CD4-positive, alpha-beta T cell treated with Interleukin-10 for 1 hour (primary cell): Measurements from ENCODE around the gene ADAT3.
"Not testable (repeated sequence)": the region's sequence is repeated elsewhere in the genome, so short reads cannot be mapped to it uniquely, and the experiment has no call there.

ENCODE experiments used
- DNase-seq: peaks from one replicate; pipeline ENCODE4 v3.0.0-alpha.2; 2020

ADAT3 gene

DNA sequence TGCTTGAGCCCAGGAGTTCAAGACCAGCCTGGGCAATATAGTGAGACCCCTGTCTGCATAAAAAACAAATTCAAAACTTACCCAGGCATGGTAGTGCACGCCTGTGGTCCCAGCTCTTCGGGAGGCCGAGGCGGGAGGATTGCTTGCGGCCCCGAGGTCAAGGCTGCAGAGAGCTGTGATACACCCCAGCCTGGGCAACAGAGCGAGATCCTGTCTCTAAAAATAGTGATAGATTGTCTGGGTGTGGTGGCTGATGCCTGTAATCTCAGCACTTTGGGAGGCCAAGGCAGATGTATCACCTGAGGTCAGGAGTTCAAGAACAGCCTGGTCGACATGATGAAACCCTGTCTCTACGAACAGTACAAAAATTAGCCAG, 37.9 kb upstream of the ADAT3 start:
- DNase-seq: no peak

DNA sequence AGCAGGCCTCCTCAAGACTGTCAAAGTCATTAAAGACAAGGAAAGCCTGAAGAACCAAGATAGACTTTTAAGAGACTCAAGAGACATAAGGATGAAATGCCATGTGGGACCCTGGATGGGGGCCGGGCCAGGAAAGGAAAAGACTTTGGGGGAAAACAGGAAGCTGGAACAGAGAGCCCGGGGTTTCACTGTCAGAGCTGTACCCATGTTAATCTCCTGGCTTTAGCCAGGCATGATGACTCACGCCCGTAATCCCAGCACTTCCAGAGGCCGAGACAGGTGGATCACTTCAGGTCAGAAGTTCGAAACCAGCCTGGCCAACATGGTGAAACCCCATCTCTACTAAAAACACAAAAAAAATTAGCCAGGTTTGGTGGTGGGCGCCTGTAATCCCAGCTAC, 36.2 kb upstream of the ADAT3 start:
- DNase-seq: no peak

DNA sequence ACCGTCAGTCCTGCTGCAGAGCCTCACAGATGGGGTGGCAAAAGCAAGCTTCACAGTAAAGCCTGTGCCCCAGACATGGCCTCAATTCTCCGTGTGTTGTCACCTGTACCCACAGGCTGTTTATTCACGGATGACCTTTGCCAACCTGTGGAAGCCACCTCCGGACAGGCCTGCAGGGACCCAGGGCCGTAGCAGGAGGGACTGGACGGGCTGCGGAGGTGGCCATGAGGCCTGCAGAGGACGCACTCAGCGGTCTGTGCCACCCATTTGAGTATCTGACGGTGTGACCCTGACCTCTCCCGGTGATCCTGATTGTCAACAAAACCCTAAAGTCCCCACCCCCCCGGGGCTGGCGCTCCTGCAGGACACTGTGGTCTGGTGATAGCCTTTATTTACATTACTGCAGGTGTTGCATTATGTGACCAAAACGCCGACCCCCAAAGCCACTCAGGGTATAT, 34.0 kb upstream of the ADAT3 start:
- DNase-seq: no peak

DNA sequence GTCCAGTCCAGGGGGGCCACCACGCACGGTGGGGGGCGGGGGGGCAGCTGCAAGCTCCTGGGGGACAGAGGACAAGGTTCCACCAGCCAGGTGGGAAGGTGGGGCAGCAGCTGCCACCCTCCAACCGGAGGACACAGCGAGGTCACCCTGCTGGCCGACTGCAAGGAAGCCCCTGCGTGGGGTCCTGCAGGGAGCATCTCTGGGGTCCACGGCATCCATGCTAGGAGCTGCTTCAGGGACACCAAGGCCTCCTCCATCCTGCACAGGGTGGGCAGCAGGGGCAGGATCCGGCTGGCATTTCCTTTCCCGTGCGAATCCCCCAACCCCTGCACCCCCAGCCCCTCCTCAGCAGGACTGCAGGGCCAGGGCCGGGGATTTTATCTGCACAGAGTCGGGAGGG, 33.6 kb upstream of the ADAT3 start:
- no peak for DNase-seq

DNA sequence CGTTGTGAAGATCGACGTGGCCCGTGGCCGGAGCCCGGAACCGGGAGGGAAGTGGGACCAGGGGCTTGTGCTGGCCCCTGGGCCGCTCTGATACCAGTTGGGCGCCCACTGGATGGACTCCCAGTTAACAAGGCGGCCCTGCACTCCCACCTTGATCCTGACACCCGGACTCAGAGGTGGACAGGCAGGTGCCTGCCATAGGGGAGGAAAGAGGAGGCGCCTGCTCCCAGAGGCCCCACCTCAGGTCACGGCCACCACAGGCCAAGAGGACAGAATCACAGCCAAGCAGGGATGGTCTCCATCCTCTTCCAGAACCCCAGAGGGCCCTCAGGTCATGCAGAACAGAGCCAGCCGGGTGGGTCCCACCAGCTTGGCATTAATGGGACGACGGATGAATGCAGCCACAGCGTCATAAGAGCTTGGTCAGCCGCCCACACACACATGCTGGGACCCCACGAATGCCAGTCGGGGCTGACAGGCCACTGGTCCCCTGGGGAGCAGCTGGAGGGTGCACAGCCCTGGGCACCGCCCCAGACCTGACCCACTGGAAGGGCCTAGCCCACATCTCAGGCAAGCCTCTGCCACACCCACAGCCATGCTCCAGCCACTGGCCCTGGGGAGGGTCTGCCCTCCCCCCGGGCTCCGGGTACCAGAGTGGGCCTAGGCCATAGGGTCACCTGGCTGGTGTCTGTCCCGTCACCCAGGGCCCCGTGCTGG, 32.2 kb upstream of the ADAT3 start:
- no peak for DNase-seq

DNA sequence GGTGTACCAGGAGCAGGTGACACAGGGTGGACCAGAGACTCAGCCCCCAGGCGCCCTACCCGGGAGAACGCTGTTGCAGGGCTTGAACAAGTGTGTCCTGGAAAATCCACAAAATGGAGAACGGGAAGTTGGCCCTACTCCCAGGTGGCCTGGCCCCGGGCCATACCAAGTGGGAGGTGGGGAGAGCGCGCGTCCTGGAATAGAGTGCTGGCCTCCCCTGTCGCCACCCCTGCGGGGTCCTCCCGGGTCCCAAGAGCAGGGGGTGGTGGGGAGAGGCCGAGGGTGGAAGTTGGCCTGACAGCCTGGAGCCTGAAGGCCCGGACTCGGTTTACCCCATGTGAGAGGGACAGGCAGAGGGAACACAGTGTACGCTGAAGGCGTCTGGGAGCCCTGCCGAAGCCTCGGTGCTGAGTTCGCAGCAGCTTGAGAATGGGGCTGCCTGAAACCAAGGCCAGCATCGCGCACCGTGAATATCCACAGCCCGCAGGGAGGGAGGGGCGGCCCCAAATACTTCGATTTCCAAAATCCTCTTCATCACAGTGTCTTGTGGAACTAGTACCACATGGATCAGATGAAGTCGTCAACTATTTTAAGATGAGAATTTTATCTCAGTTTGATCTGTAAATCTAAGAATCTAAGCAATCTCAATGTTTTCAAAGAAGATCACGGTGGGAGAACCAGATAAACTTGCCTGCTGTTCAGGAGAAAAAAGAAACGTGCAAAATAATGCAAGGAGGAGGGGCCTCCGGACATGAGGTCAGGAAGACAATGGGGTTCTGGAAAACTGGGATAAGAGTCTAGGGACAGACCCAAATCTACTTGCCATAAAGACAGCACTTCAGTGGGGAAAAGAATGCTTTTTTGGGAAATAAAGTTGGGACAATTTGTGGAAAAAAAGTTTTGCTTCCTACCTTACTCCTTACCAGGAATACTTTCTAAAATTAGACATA, 31.4 kb upstream of the ADAT3 start:
- no peak for DNase-seq

DNA sequence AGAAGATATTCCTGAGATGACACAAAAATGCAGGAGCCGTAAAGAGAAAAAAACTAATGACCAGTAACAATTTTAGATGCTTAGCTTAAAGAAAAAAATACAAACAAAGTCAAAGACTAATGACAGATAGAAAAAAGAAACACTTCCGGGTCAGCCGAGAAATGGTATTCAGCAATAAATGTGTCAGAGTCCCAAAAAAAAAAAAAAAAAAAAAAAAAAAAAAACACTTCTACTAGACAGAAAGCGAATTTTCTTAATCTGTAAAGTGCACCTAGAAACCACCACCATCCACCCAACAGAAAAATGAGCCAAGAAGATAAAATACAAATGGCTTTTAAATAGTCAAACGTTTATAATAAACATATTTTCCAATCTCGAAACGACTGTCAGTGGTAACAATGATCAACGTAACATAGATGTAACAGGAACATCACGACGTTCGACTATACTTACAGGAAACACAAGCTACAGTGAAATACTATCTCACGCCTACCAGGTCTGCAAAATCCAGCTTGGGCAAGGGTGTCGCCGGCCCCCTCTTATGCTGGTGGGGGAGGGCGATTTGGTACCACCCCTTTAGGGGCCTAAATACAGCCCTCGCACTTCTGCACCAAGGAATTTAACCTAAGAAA, 30.5 kb upstream of the ADAT3 start:
- DNase-seq: peak; percentile 60

DNA sequence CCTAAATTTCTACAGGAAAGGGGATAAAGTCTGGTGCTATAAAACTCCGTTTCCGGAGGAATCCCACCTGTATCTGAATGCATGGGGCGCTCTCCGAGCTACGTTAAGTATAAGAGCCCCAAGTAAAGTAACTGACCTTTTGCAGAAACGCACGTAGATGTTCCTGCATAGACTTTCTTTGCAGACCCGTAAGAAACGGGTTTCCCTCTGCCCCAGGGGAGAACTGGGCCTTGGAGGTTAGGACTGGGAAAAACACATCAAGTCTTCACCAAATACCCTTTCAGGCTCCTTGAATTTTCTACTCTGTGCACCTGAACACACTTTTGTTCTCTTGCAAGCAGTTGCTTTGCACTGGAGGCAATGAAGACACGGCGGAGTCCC, 29.9 kb upstream of the ADAT3 start:
- DNase-seq: not testable (repeated sequence)

DNA sequence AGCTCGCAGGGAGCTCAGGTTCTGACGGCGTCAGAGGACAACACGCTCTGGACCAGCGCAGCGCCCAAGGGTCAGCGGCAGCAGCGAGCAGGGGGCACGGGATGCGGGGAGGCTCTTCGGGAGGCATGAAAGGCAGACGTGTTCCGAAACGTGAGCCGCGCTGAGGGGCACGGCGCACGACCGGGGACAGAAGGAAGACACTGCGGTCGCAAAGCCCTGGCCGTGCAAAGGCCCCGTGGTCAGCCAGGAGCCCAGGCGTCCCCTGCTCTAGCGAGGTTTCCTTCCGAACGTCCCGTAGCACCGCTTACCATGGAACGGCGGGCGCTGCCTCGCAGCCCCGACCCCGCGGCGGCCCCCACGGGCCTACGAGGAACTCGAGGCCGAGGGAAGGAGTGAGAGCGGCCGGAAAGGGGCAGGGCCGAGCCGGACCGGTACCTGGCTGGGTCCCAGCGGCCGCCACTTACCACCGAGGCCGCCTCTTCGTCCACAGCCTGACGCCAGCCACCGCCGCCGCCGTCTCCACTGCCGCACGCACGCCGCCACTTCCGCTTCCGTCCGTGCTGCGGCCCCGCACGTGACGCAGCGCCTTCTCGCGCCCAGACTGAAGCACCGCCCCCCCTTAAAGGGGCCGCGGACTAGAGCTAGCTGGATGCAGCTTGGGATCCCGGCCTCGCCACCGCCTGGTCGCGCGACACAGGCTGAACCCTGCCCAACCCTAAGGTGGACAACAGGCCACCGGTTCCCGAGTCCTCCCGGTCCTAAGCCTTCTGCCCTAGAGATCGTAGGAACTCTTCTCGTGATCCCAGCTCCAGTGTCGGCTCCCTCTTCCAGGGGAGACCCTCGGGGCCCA, 29.3 kb upstream of the ADAT3 start:
- DNase-seq: peak; percentile 86

DNA sequence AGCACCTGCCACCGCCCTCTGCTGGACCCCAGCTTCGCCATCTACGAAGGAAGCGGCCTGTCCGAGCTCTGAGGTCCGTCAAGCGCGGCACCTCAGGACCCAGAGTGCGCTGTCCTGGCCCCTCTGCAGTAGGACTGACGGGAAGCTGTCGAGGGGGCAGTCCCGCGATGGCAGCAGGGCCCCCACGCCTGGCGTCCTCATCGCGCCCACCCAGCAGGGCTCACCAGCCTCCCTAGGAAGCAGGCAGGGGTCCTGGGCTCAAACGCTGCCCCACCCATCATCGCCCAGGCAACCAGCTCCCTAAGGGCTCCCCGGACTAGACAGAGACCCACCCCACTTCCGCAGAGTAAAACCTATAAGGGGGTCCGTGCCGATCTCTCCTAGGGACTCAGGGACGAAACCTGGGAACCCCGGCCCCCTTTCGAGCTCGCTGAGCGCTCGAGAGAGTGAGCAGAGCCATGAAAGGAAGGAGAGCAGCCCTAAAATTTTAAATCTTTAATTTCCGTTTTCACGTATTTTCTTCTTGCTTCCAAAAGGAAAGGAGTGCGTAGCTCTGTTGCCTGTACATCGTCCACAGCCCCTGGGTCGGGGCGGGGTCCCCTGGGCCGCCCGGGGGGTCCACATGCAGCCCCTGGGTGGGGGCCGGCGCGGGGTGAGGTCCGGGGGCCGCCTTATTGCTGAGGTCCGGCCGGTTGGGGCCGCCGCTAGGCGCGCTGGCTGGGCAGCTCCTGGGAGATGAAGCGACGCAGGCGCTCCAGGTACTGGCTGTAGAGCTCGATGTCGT, 28.5 kb upstream of the ADAT3 start:
- DNase-seq: not testable (repeated sequence)

DNA sequence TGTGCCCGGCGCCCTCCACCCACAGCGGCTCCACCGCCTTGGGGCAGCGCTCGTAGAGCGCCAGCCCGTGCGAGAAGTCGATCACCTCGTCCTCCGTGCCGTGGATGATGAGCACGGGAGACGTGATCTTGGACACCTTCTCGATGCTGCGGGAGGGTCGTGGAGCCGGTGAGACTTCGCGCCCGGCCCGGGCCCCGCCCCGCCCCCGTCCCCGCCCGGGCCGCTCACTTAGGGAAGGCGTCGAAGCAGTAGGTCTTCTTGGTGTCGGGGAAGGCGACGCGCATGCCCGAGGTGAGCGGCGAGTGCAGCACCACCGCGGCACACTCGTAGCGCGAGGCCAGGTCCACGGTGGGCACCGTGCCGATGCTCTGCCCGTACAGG, 27.9 kb upstream of the ADAT3 start:
- DNase-seq: not testable (repeated sequence)

DNA sequence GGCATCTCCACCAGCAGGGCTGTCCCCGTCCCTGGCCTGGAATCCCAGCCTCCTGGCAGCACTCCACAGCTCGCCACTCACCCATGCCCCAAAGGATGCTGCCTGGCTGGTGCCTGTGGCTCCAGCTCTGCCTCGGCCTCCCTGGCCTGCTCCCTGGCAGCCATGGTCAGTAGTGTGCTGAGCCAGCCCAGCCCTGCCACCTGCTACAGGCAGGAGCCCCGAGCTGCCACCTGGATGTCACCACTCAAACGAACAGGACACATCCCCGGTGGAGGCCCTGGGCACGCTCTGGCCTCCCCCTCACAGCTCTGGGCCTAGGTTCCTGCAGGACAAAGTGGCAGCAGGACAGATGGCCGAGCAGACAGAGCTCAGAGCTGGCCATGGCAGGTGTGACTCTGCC, 26.6 kb upstream of the ADAT3 start:
- not testable (repeated sequence) for DNase-seq

DNA sequence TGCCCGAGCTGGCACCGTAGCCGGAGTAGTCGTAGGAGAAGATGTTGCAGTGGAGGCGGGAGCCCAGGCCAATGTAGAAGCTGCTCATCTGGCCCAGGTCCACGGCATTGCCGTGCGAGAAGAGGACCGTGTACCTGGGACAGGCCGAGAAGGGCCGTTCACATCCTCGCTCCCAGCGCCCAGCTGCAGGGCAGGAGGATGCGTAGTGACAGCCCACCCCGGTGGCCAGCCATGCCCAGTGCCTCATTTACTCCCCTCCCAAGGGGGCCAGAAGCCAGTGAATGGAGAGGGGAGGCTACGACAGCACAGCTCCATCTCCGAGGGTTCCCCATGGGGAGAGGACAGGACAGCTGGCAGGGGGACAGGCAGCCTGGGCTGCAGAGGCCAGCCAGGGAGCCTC, 25.2 kb upstream of the ADAT3 start:
- not testable (repeated sequence) for DNase-seq

DNA sequence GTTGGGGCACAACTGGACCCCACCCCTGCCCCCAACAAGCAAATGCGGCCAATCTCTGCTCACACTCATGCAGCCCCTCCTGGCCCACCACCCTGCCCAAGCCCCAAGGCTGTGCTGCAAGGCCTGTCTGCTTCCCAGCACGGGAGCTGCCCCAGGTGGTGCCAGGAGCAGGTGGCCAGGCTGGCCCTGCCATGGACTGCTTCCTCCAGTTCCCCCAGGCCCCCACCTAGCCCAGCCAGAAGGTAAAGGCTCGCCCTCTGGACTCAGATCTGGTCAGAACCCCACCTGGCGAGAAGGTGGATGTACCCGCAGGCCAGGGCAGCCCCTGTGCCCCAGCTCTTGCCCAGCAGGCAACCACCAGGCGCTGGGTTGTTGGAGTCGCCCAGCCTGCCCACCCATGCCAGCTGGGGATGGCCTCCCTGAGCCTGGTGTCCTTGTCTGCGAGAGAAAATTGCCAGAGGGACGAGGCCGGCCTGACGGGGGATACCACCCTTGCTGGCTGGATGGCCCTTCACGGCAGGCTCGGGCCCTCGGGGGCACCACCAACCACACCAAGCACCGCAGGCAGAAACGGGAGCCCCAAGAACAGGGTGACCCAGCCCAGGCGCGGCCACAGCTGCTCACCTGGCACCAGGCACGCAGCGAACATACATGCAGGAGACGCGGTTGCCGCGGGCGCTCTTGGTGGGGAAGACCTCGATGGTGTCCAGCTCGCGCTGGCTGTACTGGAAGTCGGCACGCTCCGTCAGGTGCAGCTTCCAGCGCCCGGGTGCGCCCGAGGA, 24.4 kb upstream of the ADAT3 start:
- no peak for DNase-seq

DNA sequence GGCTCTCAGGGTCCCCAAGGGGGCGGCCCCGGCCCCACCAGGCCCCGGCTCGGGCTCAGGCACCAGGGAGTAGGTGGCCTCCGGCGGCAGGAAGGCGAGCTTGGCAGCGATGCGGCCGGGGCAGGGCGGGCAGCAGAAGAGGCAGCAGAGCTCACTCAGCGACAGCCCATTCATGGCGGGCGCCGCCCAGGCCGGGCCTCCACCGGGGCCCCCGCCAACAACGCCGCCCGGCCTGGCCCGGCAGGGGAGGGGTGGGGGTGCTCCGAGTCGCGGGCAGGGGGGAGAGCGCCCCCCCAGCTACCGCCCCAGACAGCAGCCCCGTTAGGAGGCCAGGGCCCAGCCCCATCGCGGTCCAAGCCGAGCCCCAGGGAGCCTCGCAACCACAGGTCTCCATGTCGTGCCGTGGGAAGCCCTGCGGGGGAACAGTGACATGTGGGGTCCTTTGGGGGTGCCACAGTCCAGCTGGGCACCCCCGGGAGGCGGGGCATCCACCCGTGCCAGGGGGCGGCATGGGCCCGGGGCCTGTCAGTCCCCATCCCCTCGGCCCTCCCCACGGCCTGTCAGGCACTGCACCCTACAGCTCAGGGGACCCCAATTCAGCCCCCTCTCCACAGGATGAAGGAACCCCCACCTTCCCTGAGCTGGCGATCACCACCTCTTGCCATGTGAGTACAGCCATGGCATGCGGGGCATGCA, 23.7 kb upstream of the ADAT3 start:
- not testable (repeated sequence) for DNase-seq

DNA sequence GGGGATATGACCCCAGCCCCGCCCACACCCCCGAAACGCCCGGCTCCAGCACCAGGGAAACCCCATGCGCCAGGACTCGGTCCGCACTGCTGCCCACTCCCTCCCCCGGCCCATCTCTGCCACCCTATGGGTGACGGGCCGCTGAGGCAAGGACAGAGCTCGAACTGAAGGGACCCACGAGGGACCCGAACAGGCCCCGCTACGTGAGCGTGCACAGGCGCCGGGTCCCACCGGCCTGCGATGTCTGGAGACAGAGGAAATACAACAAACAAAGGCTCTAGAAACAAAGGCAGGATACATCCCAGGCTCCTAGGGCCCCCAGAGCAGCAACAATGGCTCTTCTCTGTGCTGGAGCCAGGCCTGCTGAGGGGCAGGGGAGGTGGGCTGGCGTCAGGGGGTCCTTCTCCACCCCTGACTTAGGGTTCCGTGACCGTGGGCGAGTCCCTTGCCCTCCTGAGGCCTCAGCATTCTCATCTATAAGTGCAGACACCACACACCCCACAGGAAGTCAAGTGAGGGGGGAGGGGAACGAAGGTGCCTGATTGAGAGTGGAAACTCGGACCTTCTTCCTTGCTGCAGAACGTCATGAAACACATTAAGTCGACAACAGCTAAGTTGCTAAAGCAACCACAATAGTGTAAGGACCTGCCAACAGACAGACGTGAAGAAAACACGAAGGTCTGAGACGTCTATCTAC, 23.0 kb upstream of the ADAT3 start:
- peak; percentile 90 for DNase-seq

DNA sequence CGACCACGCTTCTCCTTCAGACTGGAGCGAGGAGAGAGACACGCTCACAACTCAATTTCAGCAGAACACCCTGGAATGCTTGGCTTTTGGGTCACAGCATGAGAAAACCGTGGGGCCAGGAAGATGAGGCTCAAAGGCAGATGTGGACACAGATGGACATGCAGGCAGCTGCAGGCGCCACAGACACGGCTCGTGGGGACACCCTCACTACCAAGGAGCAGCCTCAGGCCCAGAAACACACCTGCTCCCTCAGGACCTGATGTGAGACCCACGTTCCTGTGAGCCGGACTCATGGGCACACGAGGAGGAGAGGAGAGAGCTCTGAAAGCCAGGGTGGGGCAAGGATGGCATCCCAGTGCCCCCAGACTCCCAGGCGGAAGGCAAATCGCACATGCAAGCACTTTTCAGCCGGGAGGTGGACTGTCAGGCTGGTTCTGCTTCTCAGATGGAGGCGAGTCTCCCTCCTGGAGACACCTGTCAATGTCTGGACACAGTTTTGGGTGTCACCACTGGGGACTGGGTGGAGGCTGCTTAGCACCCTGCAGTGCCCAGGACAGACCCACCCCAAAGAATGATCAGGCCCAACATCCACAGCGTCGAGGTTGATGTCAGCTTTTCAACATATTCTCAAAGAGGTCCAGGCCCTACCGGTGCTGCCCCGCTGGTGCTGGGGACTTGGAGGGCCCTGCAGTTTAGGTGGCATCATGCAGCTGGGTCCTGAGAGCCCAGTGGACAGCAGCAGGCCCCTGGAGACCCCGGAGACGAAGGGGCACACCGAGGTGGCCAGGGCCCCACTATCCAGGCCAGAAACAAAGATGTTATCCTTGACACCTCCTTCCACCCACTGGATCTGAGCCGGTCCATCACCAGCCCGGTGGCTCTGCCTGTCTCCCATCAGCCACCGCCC, 22.2 kb upstream of the ADAT3 start:
- peak; percentile 28 for DNase-seq

DNA sequence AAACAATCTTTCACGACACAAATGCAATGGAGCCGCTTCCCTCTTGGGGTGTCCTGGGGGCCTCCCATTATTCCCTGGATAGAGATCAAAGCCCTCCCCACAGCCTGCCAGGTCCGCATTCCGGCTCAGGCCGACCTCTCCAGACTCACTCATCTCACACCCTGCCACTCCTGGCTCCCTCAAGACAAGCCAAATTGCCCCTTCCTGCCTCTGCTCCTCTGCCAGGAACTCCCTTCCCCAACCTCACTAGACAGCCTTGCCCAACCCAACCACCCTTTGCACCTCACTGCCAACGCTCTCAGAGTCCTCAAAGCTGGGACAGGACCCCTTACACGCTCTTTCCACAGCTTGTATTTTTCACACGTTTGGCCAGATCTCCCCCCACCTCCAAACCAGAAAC, 21.4 kb upstream of the ADAT3 start:
- peak; percentile 44 for DNase-seq

DNA sequence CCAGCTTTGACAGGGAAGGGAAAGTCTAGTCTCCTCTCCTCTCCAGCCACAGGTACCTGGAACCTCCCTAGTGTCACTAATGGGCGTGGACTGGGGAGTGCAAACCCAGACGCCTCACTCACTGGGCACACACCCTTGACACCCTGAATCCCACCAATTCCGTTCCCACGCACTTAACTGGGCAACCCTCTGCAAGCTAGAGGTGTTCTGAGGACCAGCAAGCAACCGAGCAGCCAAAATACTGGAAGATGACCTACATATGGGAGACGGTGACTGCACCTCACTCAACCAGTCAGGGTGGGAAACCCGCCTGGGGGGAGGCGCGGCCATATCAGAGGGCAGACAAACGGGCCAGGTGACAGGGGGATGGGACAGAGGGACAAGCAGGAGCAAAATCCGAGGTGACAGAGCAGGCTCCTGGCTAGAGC, 20.9 kb upstream of the ADAT3 start:
- DNase-seq: peak; percentile 72
